Hepatocyte (in vitro differentiated cells): ENCODE measurements around the gene COL8A2.

Source experiments
- CTCF ChIP-seq: fragments of 200-600 bp; sonication (generic); IDR thresholded peaks from 2 replicates; pipeline ENCODE4 v1.5.1; 2016; ENCODE audit warnings: antibody characterized with exemption, mild to moderate bottlenecking; ENCODE audit not compliant: poor library complexity
- EZH2 ChIP-seq: fragments of 200-600 bp; sonication (generic); IDR thresholded peaks from 2 replicates; pipeline ENCODE4 v1.6.1; 2016; ENCODE audit warnings: antibody characterized with exemption, mild to moderate bottlenecking, borderline replicate concordance
- EZH2phosphoT487 ChIP-seq: fragments of 200-600 bp; sonication (generic); IDR thresholded peaks from one replicate; pipeline ENCODE4 v1.6.1; 2018; ENCODE audit warnings: antibody characterized with exemption, mild to moderate bottlenecking, low read depth, moderate library complexity; ENCODE audit not compliant: unreplicated experiment, severe bottlenecking

DNA sequence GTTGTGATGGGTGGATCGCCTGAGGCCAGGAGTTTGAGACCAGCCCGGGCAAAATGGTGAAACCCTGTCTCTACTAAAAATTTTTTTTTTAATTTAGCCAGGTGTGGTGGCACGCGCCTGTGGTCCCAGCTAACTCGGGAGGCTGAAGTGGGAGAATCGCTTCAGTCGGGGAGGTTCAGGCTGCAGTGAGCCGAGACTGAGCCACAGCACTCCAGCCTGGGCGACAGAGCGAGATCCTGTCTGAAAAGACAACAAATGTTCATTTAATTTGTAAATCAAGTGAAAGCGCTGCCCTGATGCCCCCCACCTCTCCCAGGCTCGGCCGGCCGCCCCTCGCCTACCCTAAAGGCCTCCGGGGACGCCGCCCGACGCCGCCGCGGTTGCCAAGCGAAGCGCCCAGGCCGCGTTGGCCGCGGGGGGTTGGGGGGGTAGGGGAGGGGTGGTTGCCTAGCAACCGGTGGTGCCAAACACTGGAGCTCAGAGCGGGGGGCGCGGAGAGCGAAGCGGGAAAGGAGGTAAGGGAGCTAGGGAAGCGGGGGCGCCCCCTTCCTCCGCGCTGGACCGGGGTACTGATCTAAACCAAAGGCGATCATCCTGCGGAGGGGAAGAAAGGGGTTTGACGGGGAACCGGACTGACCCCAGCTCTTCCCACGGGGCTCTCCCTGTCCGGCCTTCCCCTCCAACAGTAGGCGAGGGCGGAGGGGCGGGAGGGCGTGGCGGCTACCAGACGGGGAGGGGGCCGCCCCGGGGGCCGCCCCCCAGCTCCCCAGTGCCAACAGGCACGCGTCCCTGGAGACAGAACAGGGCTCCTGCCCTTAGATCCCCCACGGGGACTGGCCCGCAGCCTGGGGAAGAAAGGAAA lies 41.2 kb downstream of the COL8A2 start, which contains the start of gene TEKT2:
- TF ChIP-seq CTCF (peak; percentile 17), EZH2 (no peak), EZH2phosphoT487 (no peak)
